CD4-positive, alpha-beta T cell treated with Interferon gamma for 1 hour (primary cell): ENCODE results near the gene ANLN.
"Not testable (repeated sequence)": the region's sequence is repeated elsewhere in the genome, so short reads cannot be mapped to it uniquely, and the experiment has no call there.

ENCODE experiments used
- DNase-seq: peaks from one replicate; pipeline ENCODE4 v3.0.0-alpha.2; 2020

The ANLN gene

GRCh38 chr7:36389371-36390198, at the start of gene ANLN:
Gene ANLN, plus strand, starts transcription at chr7:36389862. Its CDS starts 165 bp downstream, at chr7:36390027.
- DNase-seq: peak; percentile 83

- DNase-seq: no peak
Measured at GRCh38 chr7:36343548-36343947, 46.1 kb upstream of the ANLN start.

- DNase-seq: no peak
Measured at GRCh38 chr7:36344622-36345021, 45.0 kb upstream of the ANLN start.

- no peak for DNase-seq
Measured at GRCh38 chr7:36346260-36346831, 43.3 kb upstream of the ANLN start.

- no peak for DNase-seq
Measured at GRCh38 chr7:36348256-36348655, 41.4 kb upstream of the ANLN start.

GRCh38 chr7:36348771-36349170, 40.9 kb upstream of the ANLN start:
- no peak for DNase-seq

GRCh38 chr7:36349626-36350025, 40.0 kb upstream of the ANLN start:
- no peak for DNase-seq

- DNase-seq: no peak
Measured at GRCh38 chr7:36355490-36355889, 34.2 kb upstream of the ANLN start.

- no peak for DNase-seq
Measured at GRCh38 chr7:36357054-36357453, 32.6 kb upstream of the ANLN start.

GRCh38 chr7:36358589-36358988, 31.1 kb upstream of the ANLN start:
- no peak for DNase-seq

- DNase-seq: no peak
Measured at GRCh38 chr7:36360244-36360643, 29.4 kb upstream of the ANLN start.

GRCh38 chr7:36361227-36361626, 28.4 kb upstream of the ANLN start:
- DNase-seq: no peak

GRCh38 chr7:36363515-36363914, 26.1 kb upstream of the ANLN start:
- no peak for DNase-seq

GRCh38 chr7:36366005-36366717, 23.5 kb upstream of the ANLN start:
- DNase-seq: no peak

GRCh38 chr7:36366718-36367560, 22.7 kb upstream of the ANLN start:
- peak; percentile 92 for DNase-seq

GRCh38 chr7:36367561-36368077, 22.0 kb upstream of the ANLN start:
- DNase-seq: no peak

GRCh38 chr7:36368496-36368895, 21.2 kb upstream of the ANLN start:
- DNase-seq: no peak

GRCh38 chr7:36369171-36369570, 20.5 kb upstream of the ANLN start:
- DNase-seq: no peak

GRCh38 chr7:36370046-36370445, 19.6 kb upstream of the ANLN start:
- DNase-seq: no peak

- DNase-seq: no peak
Measured at GRCh38 chr7:36372156-36372555, 17.5 kb upstream of the ANLN start.

GRCh38 chr7:36378555-36378954, 11.1 kb upstream of the ANLN start:
- not testable (repeated sequence) for DNase-seq

- DNase-seq: no peak
Measured at GRCh38 chr7:36379831-36380504, 9.7 kb upstream of the ANLN start.
